HepG2 (cell line): Measurements from ENCODE around the gene CD101. TPM values are rescaled to one million over a fixed set of nuclear protein-coding genes. Genes with fewer than 3 reads are reported as not detected.

Experiments
- ATAC-seq: fragments of 200-7000 bp; cut with Tn5 transposase; 3 replicates; pipeline ENCODE4 v1.9.1; 2020; ENCODE audit warnings: mild to moderate bottlenecking, moderate library complexity
- BruUV-seq: library from RNA; stranded (reverse); fragments of 400-500 nt; replicated peaks from 2 replicates; lab custom pipeline; 2021; lab: Mats Ljungman, UMichigan
- CTCF ChIA-PET: fragments of 300-600 bp; formaldehyde crosslinking; extraction: SDS; loops from one replicate; lab custom pipeline; 2021; ENCODE audit warnings: low total read pairs, inconsistent platforms, low intra/inter-chr PET ratio; lab: Yijun Ruan, JAX
- POLR2A ChIA-PET: fragments of 350-600 bp; sonication (Branson Sonifier 250); formaldehyde crosslinking; loops from one replicate; lab custom pipeline; 2020; ENCODE audit warnings: antibody characterized with exemption, inconsistent platforms; lab: Yijun Ruan, JAX
- DNase-seq: peaks from one replicate; pipeline ENCODE4 v3.0.0-alpha.2; 2015; ENCODE audit warnings: low spot score
- FAIRE-seq: peaks from 3 replicates; lab custom pipeline; 2011; peaks lifted over from hg19 to GRCh38; lab: Jason Lieb, UNC
- H2AFZ ChIP-seq: one replicate; pipeline ENCODE4 v1.6.1; 2011; ENCODE audit warnings: low read length, inconsistent platforms
- H3K27ac ChIP-seq: fragments of 300-600 bp; 3 replicates; pipeline ENCODE4 v1.8.0; 2011; ENCODE audit warnings: mixed run types, mild to moderate bottlenecking, mixed read lengths, low read length, inconsistent platforms; ENCODE audit not compliant: insufficient read depth; ENCODE audit errors: extremely low read length
- H3K27me3 ChIP-seq, 2 experiments: fragments of 200-600 bp in 1 of 2; 2 replicates in 1 of 2; 3 replicates in 1 of 2; pipeline versions ENCODE4 v1.6.0 to v1.8.0; 2011; ENCODE audit warnings: low read length in 2 of 2, mild to moderate bottlenecking in 2 of 2, moderate library complexity in 2 of 2, inconsistent platforms in 1 of 2; ENCODE audit not compliant: insufficient read depth in 2 of 2, control insufficient read depth in 1 of 2
- H3K36me3 ChIP-seq, 2 experiments: fragments of 200-600 bp in 1 of 2; replicated peaks in 1 of 2; 2 replicates in 1 of 2; 3 replicates in 1 of 2; pipeline versions ENCODE4 v1.5.1 to v1.8.0; 2011; ENCODE audit warnings: low read length in 2 of 2, inconsistent platforms in 1 of 2; ENCODE audit not compliant: insufficient read depth in 2 of 2, control insufficient read depth in 1 of 2
- H3K4me1 ChIP-seq: 2 replicates; pipeline ENCODE4 v1.5.1; 2012; ENCODE audit warnings: low read length, inconsistent platforms; ENCODE audit not compliant: insufficient read depth
- H3K4me2 ChIP-seq: 2 replicates; pipeline ENCODE4 v1.6.0; 2011; ENCODE audit warnings: low read depth, low read length, inconsistent platforms
- H3K4me3 ChIP-seq, 3 experiments: fragments of 200-600 bp in 1 of 3; sonication (generic), shearing (Covaris generic) in 1 of 3; replicated peaks in 1 of 3; 2 replicates each; pipeline ENCODE4 v1.5.1; 2011 to 2016; ENCODE audit warnings: low read length in 3 of 3, inconsistent platforms in 2 of 3, low read depth in 2 of 3, mild to moderate bottlenecking in 2 of 3, control low read depth in 1 of 3, mixed read lengths in 1 of 3; ENCODE audit not compliant: insufficient read depth in 1 of 3
- H3K79me2 ChIP-seq: one replicate; pipeline ENCODE4 v1.6.1; 2011; ENCODE audit warnings: low read length, inconsistent platforms; ENCODE audit not compliant: insufficient read depth
- H3K9ac ChIP-seq: 2 replicates; pipeline ENCODE4 v1.6.0; 2011; ENCODE audit warnings: mild to moderate bottlenecking, low read depth, low read length, inconsistent platforms; ENCODE audit not compliant: insufficient read depth
- H3K9me3 ChIP-seq: 2 replicates; pipeline ENCODE4 v1.5.1; 2012; ENCODE audit warnings: mild to moderate bottlenecking, low read length
- H4K20me1 ChIP-seq: 2 replicates; pipeline ENCODE4 v1.6.0; 2011; ENCODE audit warnings: inconsistent platforms, mild to moderate bottlenecking, low read length, moderate library complexity; ENCODE audit not compliant: insufficient read depth
- CENPBD1 ChIP-seq: sonication (generic); formaldehyde crosslinking; IDR thresholded peaks from 2 replicates; pipeline ENCODE4 v1.8.0; 2022; ENCODE audit warnings: missing genetic modification reagents, low read depth, mild to moderate bottlenecking, borderline replicate concordance
- DNMT1 ChIP-seq: sonication (generic); formaldehyde crosslinking; IDR thresholded peaks from 2 replicates; pipeline ENCODE4 v1.5.1; 2020; ENCODE audit warnings: mild to moderate bottlenecking, missing genetic modification reagents
- DNMT3B ChIP-seq: conservative IDR thresholded peaks from 2 replicates; pipeline ENCODE4 v1.6.1; 2016; ENCODE audit warnings: missing biosample characterization, control low read depth
- GATA4 ChIP-seq: sonication (generic); IDR thresholded peaks from 2 replicates; pipeline ENCODE4 v1.6.1; 2016; ENCODE audit warnings: antibody characterized with exemption, low read depth, borderline replicate concordance
- HDAC1 ChIP-seq: sonication (generic); formaldehyde crosslinking; IDR thresholded peaks from 2 replicates; pipeline ENCODE4 v1.5.1; 2020; ENCODE audit warnings: mild to moderate bottlenecking, missing genetic modification reagents
- HOXA5 ChIP-seq: sonication (generic); formaldehyde crosslinking; IDR thresholded peaks from 2 replicates; pipeline ENCODE4 v1.4.0; 2020; ENCODE audit warnings: missing genetic modification reagents
- NRL ChIP-seq: sonication (generic); formaldehyde crosslinking; IDR thresholded peaks from 2 replicates; pipeline ENCODE4 v1.5.0; 2020; ENCODE audit warnings: missing genetic modification reagents, mild to moderate bottlenecking, moderate library complexity, borderline replicate concordance
- PRDM15 ChIP-seq: sonication (generic); formaldehyde crosslinking; IDR thresholded peaks from 2 replicates; pipeline ENCODE4 v1.4.0; 2020; ENCODE audit warnings: missing genetic modification reagents
- RCOR2 ChIP-seq: IDR thresholded peaks from 2 replicates; pipeline ENCODE4 v1.6.1; 2016; ENCODE audit warnings: missing biosample characterization, missing genetic modification reagents
- TIGD3 ChIP-seq: sonication (generic); formaldehyde crosslinking; IDR thresholded peaks from 2 replicates; pipeline ENCODE4 v1.5.1; 2020; ENCODE audit warnings: mild to moderate bottlenecking, missing genetic modification reagents, borderline replicate concordance
- U2AF2 ChIP-seq: fragments of 200-400 bp; formaldehyde crosslinking; IDR thresholded peaks from 2 replicates; pipeline ENCODE4 v1.6.1; 2017; ENCODE audit warnings: low read depth, mild to moderate bottlenecking, low read length
- ZMAT5 ChIP-seq: sonication (generic); formaldehyde crosslinking; IDR thresholded peaks from 2 replicates; pipeline ENCODE4 v1.5.0; 2020; ENCODE audit warnings: mild to moderate bottlenecking, low read depth, missing genetic modification reagents, borderline replicate concordance
- ZNF552 ChIP-seq: sonication (generic); formaldehyde crosslinking; IDR thresholded peaks from 2 replicates; pipeline ENCODE4 v1.9.0; 2022; ENCODE audit warnings: missing genetic modification reagents, mild to moderate bottlenecking, borderline replicate concordance
- WGBS: methylation state at CpG from one replicate; pipeline ENCODE4 v1.1.6; 2017; ENCODE audit warnings: low lambda C conversion rate; 5-methylcytosine and 5-hydroxymethylcytosine counted together
- in situ Hi-C: cut with HindIII; loops from 2 replicates; pipeline ENCODE4 v1.10.0; 2017; ENCODE audit warnings: low pct_unique_long_range_greater_than_20kb; ENCODE audit not compliant: extremely low pct_ligation_motif_present
- intact Hi-C: fragments of 100-400 bp; cut with micrococcal nuclease; formaldehyde crosslinking; loops from one replicate; pipeline ENCODE4 v1.10.0; 2022; ENCODE audit not compliant: unreplicated experiment
- polyA plus RNA-seq, 8 experiments: library from polyadenylated mRNA; depleted of rRNA in 3 of 8; stranded (reverse) in 7 of 8; unstranded in 1 of 8; fragments of >200 nt; fragmentation: Illumina TruSeq in 4 of 8; extraction: Trizol in 4 of 8; gene quantifications; 2 replicates each; pipeline versions ENCODE4 v1.2.1 to v1.2.3, GENCODE V29; 2011 to 2016; ENCODE audit warnings: low read depth in 4 of 8, missing spikeins in 1 of 8, mixed read lengths in 1 of 8; ENCODE audit not compliant: insufficient read depth in 1 of 8
- total RNA-seq, 5 experiments: library from RNA; depleted of rRNA; stranded (reverse); fragments of >200 nt; fragmentation: Illumina TruSeq; extraction: Trizol; gene quantifications; 2 replicates each; pipeline ENCODE4 v1.2.3, GENCODE V29; 2016; ENCODE audit warnings: low read depth in 1 of 5

The CD101 gene
- total and polyA plus RNA-seq, 2 of the 13 experiments (the other 11 are each of a cell fraction or from before 2014, with no cell fraction given), result 0.05 to 0.09 TPM

- no peak for DNase-seq
- no peaks in the 10 kb centered on the region for H3K9me3 ChIP-seq
- no peak overlapping the region for H3K27ac ChIP-seq
- WGBS, result 96% methylated on average over 2 of the region's 2 CpGs
- POLR2A ChIA-PET, result no interaction called here
- no TSS peak for BruUV-seq
- H3K9ac ChIP-seq, result no peak overlapping the region
- H3K4me3 ChIP-seq, result no peak overlapping the region
- H3K4me1 ChIP-seq, result no peaks in the 10 kb centered on the region
- TF ChIP-seq GATA4 (no peak), RCOR2 (CRISPR knock-in tag) (no peak), TIGD3 (CRISPR knock-in tag) (no peak), HOXA5 (no peak), PRDM15 (no peak), ZNF552 (CRISPR knock-in tag) (no peak), NRL (no peak), ZMAT5 (CRISPR knock-in tag) (no peak), HDAC1 (CRISPR knock-in tag) (no peak), DNMT3B (CRISPR knock-in tag) (no peak), DNMT1 (no peak), CENPBD1 (CRISPR knock-in tag) (no peak), U2AF2 (no peak)
- intact Hi-C loops, result no loop called here
- no peak for FAIRE-seq
- no peak for ATAC-seq
- H3K36me3 ChIP-seq, result peaks cover 2 to 14% of the 10 kb centered on the region in 2 experiments
- H2AFZ ChIP-seq, result no peak overlapping the region
- no peaks in the 10 kb centered on the region for H3K79me2 ChIP-seq
- H3K27me3 ChIP-seq, result no peaks in the 10 kb centered on the region
- in situ Hi-C loops, result no loop called here
- CTCF ChIA-PET, result no interaction called here
- no peak overlapping the region for H3K4me2 ChIP-seq
- no peaks in the 10 kb centered on the region for H4K20me1 ChIP-seq
Measured at GRCh38 chr1:117070124-117070523, 68.6 kb downstream of the CD101 start.
